Transverse colon (tissue), 1 donor: ENCODE results near the gene GRIK4.

Experiments
- EP300 ChIP-seq: sonication (generic); formaldehyde crosslinking; IDR thresholded peaks from one replicate; pipeline ENCODE4 v1.6.1; 2017; ENCODE audit warnings: antibody characterized with exemption, low read depth
- POLR2A ChIP-seq: fragments of 450-650 bp; IDR thresholded peaks from one replicate; pipeline ENCODE4 v1.6.1; 2016; ENCODE audit warnings: antibody characterized with exemption, mild to moderate bottlenecking, moderate library complexity

GRCh38 chr11:120706257-120706656, 194.7 kb downstream of the GRIK4 start:
- TF ChIP-seq EP300, result no peak
- TF ChIP-seq POLR2A, result no peak
